ENCODE measurements around the gene CDH18.

CDH18 gene

DNA sequence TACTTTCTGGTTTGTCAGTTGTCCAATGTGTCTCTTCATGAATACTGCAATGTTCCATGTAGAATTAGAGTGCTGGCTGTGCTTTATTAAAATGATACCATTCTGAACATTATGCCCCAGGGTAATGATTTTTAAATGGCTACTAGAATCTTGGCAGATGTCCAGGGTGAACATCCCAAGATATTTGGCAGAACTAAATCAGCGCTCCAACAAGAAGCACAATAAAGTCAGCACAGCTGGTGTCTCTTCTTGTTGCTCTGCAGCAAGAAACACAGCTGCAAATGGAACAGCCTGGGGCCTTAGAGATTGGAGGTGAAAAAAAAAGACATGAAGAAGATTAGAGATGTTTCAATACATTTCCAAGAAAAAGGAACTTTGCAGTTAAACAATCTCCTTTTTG, 248.3 kb downstream of the CDH18 start:
- in situ Hi-C loops (cut with MboI; ENCODE audit: low sequenced_read_pairs, unreplicated experiment): no loop called here
- TF ChIP-seq, protein P1, sequence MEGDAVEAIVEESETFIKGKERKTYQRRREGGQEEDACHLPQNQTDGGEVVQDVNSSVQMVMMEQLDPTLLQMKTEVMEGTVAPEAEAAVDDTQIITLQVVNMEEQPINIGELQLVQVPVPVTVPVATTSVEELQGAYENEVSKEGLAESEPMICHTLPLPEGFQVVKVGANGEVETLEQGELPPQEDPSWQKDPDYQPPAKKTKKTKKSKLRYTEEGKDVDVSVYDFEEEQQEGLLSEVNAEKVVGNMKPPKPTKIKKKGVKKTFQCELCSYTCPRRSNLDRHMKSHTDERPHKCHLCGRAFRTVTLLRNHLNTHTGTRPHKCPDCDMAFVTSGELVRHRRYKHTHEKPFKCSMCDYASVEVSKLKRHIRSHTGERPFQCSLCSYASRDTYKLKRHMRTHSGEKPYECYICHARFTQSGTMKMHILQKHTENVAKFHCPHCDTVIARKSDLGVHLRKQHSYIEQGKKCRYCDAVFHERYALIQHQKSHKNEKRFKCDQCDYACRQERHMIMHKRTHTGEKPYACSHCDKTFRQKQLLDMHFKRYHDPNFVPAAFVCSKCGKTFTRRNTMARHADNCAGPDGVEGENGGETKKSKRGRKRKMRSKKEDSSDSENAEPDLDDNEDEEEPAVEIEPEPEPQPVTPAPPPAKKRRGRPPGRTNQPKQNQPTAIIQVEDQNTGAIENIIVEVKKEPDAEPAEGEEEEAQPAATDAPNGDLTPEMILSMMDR (IDR thresholded peaks at IDR 0.05; ENCODE audit: borderline replicate concordance, control extremely low read depth, extremely low read depth, insufficient read depth, missing control alignments): no peak
- DNase-seq (ENCODE audit: low spot score): no peak

DNA sequence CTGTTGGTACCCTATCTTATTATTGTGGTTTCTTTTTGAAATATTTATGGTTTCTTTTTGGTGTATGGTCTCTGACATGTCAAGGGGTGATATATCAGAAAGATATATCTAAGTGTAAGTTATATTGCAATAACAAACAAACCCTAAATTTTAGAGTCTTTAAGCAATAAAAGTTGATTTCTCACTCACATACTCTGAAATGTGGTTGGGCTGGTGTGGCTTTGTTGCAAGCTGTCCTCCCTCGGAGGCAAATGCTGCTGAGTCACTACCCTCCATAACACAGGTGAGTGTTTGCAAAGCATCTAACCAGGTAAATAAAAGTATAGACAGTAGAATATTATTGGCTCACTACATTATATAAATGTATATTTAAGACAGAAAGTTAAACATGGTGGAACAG, 253.2 kb downstream of the CDH18 start:
- TF ChIP-seq, protein P1 (IDR thresholded peaks at IDR 0.05; ENCODE audit: borderline replicate concordance, control extremely low read depth, extremely low read depth, insufficient read depth, missing control alignments): no peak
- DNase-seq (ENCODE audit: low spot score): no peak

DNA sequence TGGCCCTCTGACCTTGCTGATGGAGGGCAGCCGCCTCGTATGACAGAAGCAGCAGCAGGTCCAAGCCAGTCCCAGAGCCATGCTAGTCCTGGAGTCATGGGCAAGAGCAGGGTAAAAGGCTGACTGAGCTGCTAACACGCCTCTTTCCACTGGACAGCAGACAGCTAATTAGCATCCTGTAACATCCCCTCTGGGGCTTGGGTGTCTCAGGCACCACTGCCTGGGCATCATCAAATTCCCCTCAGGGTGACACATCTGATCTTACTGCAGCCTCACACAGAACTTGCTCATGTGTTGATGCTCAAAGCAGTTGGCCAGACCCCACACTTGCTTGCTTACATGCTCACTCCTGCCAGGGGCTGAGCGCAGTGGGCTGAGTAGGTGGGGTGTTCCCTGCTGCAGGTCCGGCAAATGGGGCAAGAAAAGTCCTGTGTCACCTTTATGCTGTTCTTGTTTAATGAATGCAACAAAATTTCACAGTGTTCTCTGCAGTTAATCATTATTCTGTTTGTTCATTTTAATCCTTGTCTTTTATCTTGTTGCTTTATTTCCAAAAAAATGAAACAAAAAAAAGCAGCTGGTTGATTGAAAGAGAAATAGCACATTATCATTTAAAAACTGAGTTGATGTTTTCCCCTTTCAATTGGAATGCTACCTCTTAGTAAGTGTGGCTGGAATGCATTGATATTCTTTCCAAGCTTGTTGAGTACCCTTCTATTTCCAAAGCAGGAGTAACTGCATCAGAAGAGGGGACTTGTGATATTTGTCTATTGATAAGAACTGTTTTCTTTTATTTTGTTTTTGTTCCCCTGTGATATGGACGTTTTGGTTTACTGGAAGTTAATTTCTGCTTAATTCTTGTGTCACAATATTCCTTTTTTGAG, 254.1 kb downstream of the CDH18 start:
- in situ Hi-C loops (cut with MboI; ENCODE audit: low sequenced_read_pairs, unreplicated experiment): no loop called here
- TF ChIP-seq, protein P1 (IDR thresholded peaks at IDR 0.05; ENCODE audit: borderline replicate concordance, control extremely low read depth, extremely low read depth, insufficient read depth, missing control alignments): no peak
- no peak for DNase-seq (ENCODE audit: low spot score)

More for the DNA sequence above, 253.2 kb downstream of the CDH18 start:
- in situ Hi-C loops (cut with MboI; ENCODE audit: low sequenced_read_pairs, unreplicated experiment): no loop called here

DNA sequence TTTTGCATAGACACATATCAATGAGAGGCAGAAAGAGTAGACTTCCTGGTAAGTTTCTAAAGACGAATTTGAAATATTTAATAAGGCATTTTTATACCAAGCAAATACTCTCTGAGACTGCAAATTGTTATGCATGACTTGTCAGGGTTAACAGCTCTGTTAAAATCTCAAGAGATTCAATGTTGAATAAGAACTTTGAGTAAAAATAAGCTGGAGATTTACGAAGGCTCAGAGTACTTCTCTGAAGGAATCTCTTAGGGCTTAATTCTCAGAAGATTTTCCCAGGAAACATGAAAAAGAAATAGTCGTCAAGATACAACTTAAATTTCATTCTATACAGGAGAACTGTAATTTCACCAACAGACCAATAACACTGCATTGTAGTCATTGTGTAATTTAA, 259.4 kb downstream of the CDH18 start:
- in situ Hi-C loops (cut with MboI; ENCODE audit: low sequenced_read_pairs, unreplicated experiment): no loop called here
- no peak for DNase-seq (ENCODE audit: low spot score)
- TF ChIP-seq, protein P1 (IDR thresholded peaks at IDR 0.05; ENCODE audit: borderline replicate concordance, control extremely low read depth, extremely low read depth, insufficient read depth, missing control alignments): no peak

DNA sequence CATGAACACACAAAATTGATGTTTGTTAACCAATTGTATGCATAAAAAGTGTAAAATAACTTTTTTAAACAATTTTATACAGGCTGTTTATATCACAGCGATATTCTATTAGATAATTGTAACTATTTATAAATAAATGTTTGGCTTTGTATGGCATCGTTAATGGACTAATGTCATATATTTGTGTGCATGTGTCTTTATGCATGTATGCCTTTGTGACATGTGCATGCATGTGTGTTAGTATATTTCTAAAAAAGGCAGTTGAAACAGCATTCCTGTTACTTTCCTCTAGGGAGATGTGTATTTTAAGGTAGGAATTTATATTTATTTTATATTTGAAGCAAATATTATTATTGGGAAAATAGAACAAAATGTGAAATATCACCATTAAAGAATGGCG, 268.9 kb downstream of the CDH18 start:
- in situ Hi-C loops (cut with MboI; ENCODE audit: low sequenced_read_pairs, unreplicated experiment): no loop called here
- DNase-seq (ENCODE audit: low spot score): no peak
- TF ChIP-seq, protein P1 (IDR thresholded peaks at IDR 0.05; ENCODE audit: borderline replicate concordance, control extremely low read depth, extremely low read depth, insufficient read depth, missing control alignments): no peak

DNA sequence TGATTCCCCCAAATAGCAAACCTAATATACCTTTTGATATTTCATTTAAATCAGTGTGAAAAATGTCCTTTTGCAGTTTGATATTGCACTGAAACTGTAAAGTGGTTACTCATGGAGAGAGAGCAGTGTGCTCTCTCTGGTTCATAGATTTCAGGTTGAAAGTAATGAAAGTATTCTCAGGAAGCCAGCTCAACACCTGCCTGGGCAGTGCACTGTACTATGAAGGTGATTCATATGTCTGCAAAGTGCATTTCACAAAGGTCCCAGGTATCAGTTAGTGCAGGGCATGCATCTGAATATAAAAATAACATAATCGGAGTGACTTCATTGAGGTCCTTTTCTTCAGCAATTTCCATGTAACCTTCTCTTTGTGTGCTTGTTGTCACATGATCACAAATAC, 274.3 kb downstream of the CDH18 start:
- in situ Hi-C loops (cut with MboI; ENCODE audit: low sequenced_read_pairs, unreplicated experiment): no loop called here
- TF ChIP-seq, protein P1 (IDR thresholded peaks at IDR 0.05; ENCODE audit: borderline replicate concordance, control extremely low read depth, extremely low read depth, insufficient read depth, missing control alignments): no peak
- DNase-seq (ENCODE audit: low spot score): no peak
